ENCODE results near the gene KIAA0232.

- TF ChIP-seq ELK1 (IDR thresholded peaks at IDR 0.05; ENCODE audit: low read depth, low read length) (no peak), REST (IDR thresholded peaks at IDR 0.05; ENCODE audit: low read depth, low read length) (no peak), NFIC (IDR thresholded peaks at IDR 0.05; ENCODE audit: low read depth, low read length) (no peak), CHD1 (IDR thresholded peaks at IDR 0.05; ENCODE audit: low read depth, low read length) (no peak), ZBED1 (IDR thresholded peaks at IDR 0.05; ENCODE audit: borderline replicate concordance) (no peak), ZNF24 (IDR thresholded peaks at IDR 0.05) (no peak)
- TF ChIP-seq, protein P1, sequence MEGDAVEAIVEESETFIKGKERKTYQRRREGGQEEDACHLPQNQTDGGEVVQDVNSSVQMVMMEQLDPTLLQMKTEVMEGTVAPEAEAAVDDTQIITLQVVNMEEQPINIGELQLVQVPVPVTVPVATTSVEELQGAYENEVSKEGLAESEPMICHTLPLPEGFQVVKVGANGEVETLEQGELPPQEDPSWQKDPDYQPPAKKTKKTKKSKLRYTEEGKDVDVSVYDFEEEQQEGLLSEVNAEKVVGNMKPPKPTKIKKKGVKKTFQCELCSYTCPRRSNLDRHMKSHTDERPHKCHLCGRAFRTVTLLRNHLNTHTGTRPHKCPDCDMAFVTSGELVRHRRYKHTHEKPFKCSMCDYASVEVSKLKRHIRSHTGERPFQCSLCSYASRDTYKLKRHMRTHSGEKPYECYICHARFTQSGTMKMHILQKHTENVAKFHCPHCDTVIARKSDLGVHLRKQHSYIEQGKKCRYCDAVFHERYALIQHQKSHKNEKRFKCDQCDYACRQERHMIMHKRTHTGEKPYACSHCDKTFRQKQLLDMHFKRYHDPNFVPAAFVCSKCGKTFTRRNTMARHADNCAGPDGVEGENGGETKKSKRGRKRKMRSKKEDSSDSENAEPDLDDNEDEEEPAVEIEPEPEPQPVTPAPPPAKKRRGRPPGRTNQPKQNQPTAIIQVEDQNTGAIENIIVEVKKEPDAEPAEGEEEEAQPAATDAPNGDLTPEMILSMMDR (IDR thresholded peaks at IDR 0.05 in 2 of 3, conservative IDR thresholded peaks at IDR 0.05 in 1 of 3; ENCODE audit: control insufficient read depth in 2 of 3, extremely low read depth in 1 of 3, insufficient read depth in 1 of 3, low read depth in 3 of 3, low read length in 3 of 3) = no peak
Observed at GRCh38 chr4:6825403-6825802, 42.9 kb downstream of the KIAA0232 start.

Data from GM12878 (cell line).